Lung (tissue), 12 donors: ENCODE measurements around the gene IQCH. TPM values are rescaled to one million over a fixed set of nuclear protein-coding genes. Genes with fewer than 3 reads are reported as not detected.

Experiments used
- ATAC-seq: fragments of 200-7000 bp; cut with Tn5 transposase; one replicate; pipeline ENCODE4 v1.9.1; 2020; ENCODE audit warnings: moderate number of reproducible peaks; ENCODE audit not compliant: insufficient read depth, low FRiP score
- DNase-seq, 3 donors: peaks; one replicate each; pipeline ENCODE4 v3.0.0-alpha.2; 2013 to 2017
- H3K27ac ChIP-seq, 2 donors: one replicate each; pipeline ENCODE4 v1.5.1; 2013; ENCODE audit warnings: mild to moderate bottlenecking in 2 of 2, moderate library complexity in 2 of 2, control low read depth in 1 of 2, inconsistent platforms in 1 of 2, low read depth in 1 of 2, low read length in 1 of 2
- H3K27me3 ChIP-seq, 3 donors: one replicate each; pipeline ENCODE4 v1.5.1; 2013; ENCODE audit warnings: low read length in 2 of 3; ENCODE audit not compliant: control insufficient read depth in 3 of 3, insufficient read depth in 3 of 3
- H3K36me3 ChIP-seq, 4 donors: one replicate each; pipeline ENCODE4 v1.5.1; 2013; ENCODE audit warnings: low read length in 4 of 4, mild to moderate bottlenecking in 1 of 4, moderate library complexity in 1 of 4; ENCODE audit not compliant: control insufficient read depth in 4 of 4, insufficient read depth in 4 of 4
- H3K4me1 ChIP-seq, 5 donors: one replicate each; pipeline ENCODE4 v1.5.1; 2013; ENCODE audit warnings: low read length in 5 of 5, mild to moderate bottlenecking in 2 of 5, moderate library complexity in 1 of 5; ENCODE audit not compliant: control insufficient read depth in 5 of 5, insufficient read depth in 5 of 5
- H3K4me3 ChIP-seq: one replicate; pipeline ENCODE4 v1.5.1; 2013; ENCODE audit warnings: mild to moderate bottlenecking, control low read depth, moderate library complexity
- H3K9ac ChIP-seq, 2 donors: one replicate each; pipeline ENCODE4 v1.5.1; 2013; ENCODE audit warnings: low read length in 2 of 2, control low read depth in 1 of 2; ENCODE audit not compliant: insufficient read depth in 1 of 2
- H3K9me3 ChIP-seq, 4 donors: one replicate each; pipeline ENCODE4 v1.5.1; 2013; ENCODE audit warnings: low read length in 3 of 4, mild to moderate bottlenecking in 1 of 4, moderate library complexity in 1 of 4; ENCODE audit not compliant: control insufficient read depth in 4 of 4, insufficient read depth in 3 of 4
- WGBS, 2 donors: extraction: QIAGEN DNeasy Blood & Tissue Kit; methylation state at CpG; one replicate each; pipeline ENCODE4 v1.1.7; 2013; 5-methylcytosine and 5-hydroxymethylcytosine counted together
- polyA plus RNA-seq, 2 donors: library from polyadenylated mRNA; stranded (reverse); fragments of 200-250 nt; gene quantifications; one replicate each; pipeline ENCODE4 v1.2.1, GENCODE V29; 2013
- total RNA-seq, 2 donors: library from RNA; depleted of rRNA in 1 of 2; stranded (reverse); fragments of >200 nt in 1 of 2; gene quantifications; one replicate each; pipeline ENCODE4 v1.2.1, GENCODE V29; 2014 to 2021
- TF ChIP-seq, protein P1 (sequence below): IDR thresholded peaks from 2 replicates; pipeline ENCODE4 v1.5.1; 2012; ENCODE audit warnings: mild to moderate bottlenecking; ENCODE audit errors: control extremely low read depth, extremely low read depth
- donor health status: control.
- donor health status: control.
- donor health status: Bipolar disorder and iron deficiency.
- donor health status: healthy.
- donor health status: DM: yes; HTN: yes; CAD: no.

The IQCH gene
- total and polyA plus RNA-seq, 4 donors: 1.1 to 10.5 (median 4.5) TPM

DNA sequence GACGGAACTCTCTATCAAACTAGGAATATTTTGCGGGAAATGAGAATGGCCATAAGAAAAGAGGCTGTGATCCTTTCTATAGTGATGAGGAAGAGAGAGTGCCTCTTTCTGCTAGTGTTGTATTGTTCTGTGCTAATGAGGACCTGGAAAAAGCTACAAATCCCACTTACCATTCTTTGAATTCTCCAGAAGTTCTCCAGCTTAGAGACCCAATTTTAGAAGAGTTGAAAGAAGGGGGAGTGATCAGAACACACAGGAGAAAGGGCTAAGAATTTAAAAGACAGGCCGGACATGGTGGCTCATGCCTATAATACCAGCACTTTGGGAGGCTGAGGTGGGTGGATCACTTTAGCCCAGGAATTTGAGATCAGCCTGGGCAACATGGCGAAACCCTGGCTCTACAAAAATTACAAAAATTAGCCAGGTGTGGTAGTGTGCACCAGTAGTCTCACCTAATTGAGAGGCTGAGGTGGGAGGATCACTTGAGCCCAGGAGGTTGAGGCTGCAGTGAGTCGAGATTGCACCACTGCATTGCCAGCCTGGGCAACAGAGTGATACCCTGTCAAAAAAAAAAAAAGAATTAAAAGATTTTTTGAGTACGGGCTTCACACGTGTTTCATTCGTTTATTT lies 126.9 kb downstream of the IQCH start:
- H3K36me3 ChIP-seq: no peaks in the 10 kb centered on the region
- H3K4me3 ChIP-seq: no peak overlapping the region
- no peaks in the 10 kb centered on the region for H3K9me3 ChIP-seq
- no peaks in the 10 kb centered on the region for H3K4me1 ChIP-seq
- 78 to 89% methylated on average over 8 of the region's 8 CpGs for WGBS, 2 donors
- peaks cover 0 to 8% (median 5%) of the 10 kb centered on the region in 3 donors for H3K27me3 ChIP-seq
- H3K27ac ChIP-seq: no peak overlapping the region
- ATAC-seq: no peak
- TF ChIP-seq, protein P1, sequence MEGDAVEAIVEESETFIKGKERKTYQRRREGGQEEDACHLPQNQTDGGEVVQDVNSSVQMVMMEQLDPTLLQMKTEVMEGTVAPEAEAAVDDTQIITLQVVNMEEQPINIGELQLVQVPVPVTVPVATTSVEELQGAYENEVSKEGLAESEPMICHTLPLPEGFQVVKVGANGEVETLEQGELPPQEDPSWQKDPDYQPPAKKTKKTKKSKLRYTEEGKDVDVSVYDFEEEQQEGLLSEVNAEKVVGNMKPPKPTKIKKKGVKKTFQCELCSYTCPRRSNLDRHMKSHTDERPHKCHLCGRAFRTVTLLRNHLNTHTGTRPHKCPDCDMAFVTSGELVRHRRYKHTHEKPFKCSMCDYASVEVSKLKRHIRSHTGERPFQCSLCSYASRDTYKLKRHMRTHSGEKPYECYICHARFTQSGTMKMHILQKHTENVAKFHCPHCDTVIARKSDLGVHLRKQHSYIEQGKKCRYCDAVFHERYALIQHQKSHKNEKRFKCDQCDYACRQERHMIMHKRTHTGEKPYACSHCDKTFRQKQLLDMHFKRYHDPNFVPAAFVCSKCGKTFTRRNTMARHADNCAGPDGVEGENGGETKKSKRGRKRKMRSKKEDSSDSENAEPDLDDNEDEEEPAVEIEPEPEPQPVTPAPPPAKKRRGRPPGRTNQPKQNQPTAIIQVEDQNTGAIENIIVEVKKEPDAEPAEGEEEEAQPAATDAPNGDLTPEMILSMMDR: no peak
- no peak overlapping the region for H3K9ac ChIP-seq
- DNase-seq: no peak

DNA sequence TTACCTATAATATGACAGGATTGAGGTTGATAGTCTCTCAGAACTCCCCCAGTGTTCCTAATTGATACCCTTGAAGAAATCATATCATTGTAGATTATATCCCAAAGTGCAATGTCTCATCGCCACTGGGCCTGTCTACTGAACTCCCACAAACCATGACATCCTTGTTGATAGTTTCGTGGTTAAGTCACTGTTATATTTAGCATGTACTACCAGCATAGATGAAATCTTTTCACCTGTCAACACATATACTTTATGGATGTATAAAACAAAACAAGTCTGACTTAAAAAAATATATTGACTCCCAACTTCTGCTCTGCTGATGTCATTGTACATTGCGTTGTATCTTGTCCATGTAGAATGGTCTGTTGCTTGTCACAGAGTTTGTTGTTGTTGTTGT lies 128.1 kb downstream of the IQCH start:
- Histone ChIP-seq H3K9ac (no peak overlapping the region), H3K4me1 (no peaks in the 10 kb centered on the region), H3K27ac (no peak overlapping the region), H3K4me3 (no peak overlapping the region), H3K27me3 (peaks cover 0 to 8% (median 5%) of the 10 kb centered on the region in 3 donors), H3K36me3 (no peaks in the 10 kb centered on the region), H3K9me3 (no peaks in the 10 kb centered on the region)
- TF ChIP-seq, protein P1: no peak
- no peak for ATAC-seq
- DNase-seq: no peak
- 92 to 97% methylated on average over 3 of the region's 3 CpGs for WGBS, 2 donors

DNA sequence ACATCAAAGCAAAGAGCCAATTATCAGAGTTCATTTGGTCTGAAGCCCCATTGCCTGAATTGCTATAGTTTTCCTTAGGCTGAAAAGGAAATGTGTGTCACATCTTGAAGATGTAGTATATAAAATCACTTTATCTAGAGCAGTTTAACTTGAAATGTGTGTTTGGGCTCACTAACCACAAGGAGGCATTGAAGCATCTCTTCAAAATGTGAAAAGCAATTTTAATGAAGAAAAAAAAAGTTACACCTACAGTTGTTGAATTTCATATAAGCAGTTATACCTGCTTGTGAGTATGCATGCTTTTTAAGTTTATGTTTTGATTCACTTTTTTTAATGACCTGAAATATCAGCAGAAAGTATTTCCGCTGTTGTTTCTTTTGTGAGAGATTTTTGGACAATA lies 129.3 kb downstream of the IQCH start:
- 93 to 94% methylated on average over 1 of the region's 1 CpG for WGBS, 2 donors
- Histone ChIP-seq H3K9ac (no peak overlapping the region), H3K4me3 (no peak overlapping the region), H3K27me3 (peaks cover 0 to 8% (median 7%) of the 10 kb centered on the region in 3 donors), H3K36me3 (no peaks in the 10 kb centered on the region), H3K9me3 (no peaks in the 10 kb centered on the region), H3K27ac (no peak overlapping the region), H3K4me1 (no peaks in the 10 kb centered on the region)
- TF ChIP-seq, protein P1: no peak
- peak in 2 of 3 donors; percentile 16 to 44 for DNase-seq
- no peak for ATAC-seq

DNA sequence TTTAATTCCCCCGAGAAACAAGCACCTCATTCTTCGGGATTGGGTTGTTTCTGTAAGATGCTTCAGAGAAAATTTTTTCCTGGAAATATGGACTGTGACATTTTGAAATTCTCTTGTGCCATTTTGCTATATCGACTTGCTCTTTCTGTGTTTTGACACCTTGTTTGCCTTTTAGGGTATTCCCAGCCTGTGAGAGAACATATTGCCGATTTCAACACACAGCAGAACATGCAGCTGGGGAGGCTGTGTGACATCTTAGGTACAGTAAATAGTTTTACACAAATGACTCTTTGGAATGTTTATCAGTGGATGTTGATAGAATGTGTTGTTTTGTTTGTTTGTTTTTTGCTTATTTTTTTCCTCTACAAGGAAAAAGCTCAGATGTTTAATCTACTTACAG lies 130.2 kb downstream of the IQCH start:
- H3K9me3 ChIP-seq: no peaks in the 10 kb centered on the region
- H3K27ac ChIP-seq: no peak overlapping the region
- H3K4me1 ChIP-seq: no peaks in the 10 kb centered on the region
- no peak overlapping the region for H3K9ac ChIP-seq
- no peaks in the 10 kb centered on the region for H3K36me3 ChIP-seq
- WGBS, 2 donors: 80 to 87% methylated on average over 4 of the region's 4 CpGs
- TF ChIP-seq, protein P1: no peak
- H3K4me3 ChIP-seq: no peak overlapping the region
- peaks cover 0 to 8% (median 7%) of the 10 kb centered on the region in 3 donors for H3K27me3 ChIP-seq
- no peak for DNase-seq
- no peak for ATAC-seq
